Ascending aorta (tissue), 2 donors: ENCODE results near the gene PDLIM4. TPM values are rescaled to one million over a fixed set of nuclear protein-coding genes. Genes with fewer than 3 reads are reported as not detected.

ENCODE experiments used
- DNase-seq, 2 donors: peaks; one replicate each; pipeline ENCODE4 v3.0.0-alpha.2; 2019; ENCODE audit warnings: low spot score in 2 of 2
- H3K27ac ChIP-seq, 2 donors: fragments of 200-600 bp; sonication (generic); one replicate each; pipeline ENCODE4 v1.5.1; 2016 to 2017; ENCODE audit warnings: mild to moderate bottlenecking in 1 of 2
- H3K27me3 ChIP-seq: fragments of 200-600 bp; sonication (generic); one replicate; pipeline ENCODE4 v1.5.1; 2017
- H3K36me3 ChIP-seq, 2 donors: fragments of 200-600 bp; sonication (generic); one replicate each; pipeline ENCODE4 v1.5.1; 2016
- H3K4me1 ChIP-seq, 2 donors: fragments of 200-600 bp; sonication (generic); one replicate each; pipeline ENCODE4 v1.5.1; 2016 to 2017; ENCODE audit warnings: mild to moderate bottlenecking in 1 of 2
- H3K4me3 ChIP-seq, 2 donors: fragments of 200-600 bp; sonication (generic); one replicate each; pipeline ENCODE4 v1.5.1; 2016 to 2017; ENCODE audit warnings: mild to moderate bottlenecking in 1 of 2
- H3K9me3 ChIP-seq, 2 donors: fragments of 200-600 bp; sonication (generic); one replicate each; pipeline ENCODE4 v1.5.1; 2016
- intact Hi-C: fragments of 100-400 bp; cut with DNase I; formaldehyde crosslinking; loops from one replicate; pipeline ENCODE4 v1.15.1; 2023
- total RNA-seq: library from RNA; depleted of rRNA; stranded (reverse); fragments of >200 nt; gene quantifications from one replicate; pipeline ENCODE4 v1.1.0, GENCODE V29; 2016
- TF ChIP-seq, protein P1 (sequence below), 3 experiments: fragments of 200-600 bp in 2 of 3; fragments of 450-650 bp in 1 of 3; sonication (generic) in 2 of 3; IDR thresholded peaks; one replicate each; pipeline ENCODE4 v1.5.1; 2016 to 2019; ENCODE audit warnings: antibody characterized with exemption in 3 of 3, mild to moderate bottlenecking in 1 of 3, moderate library complexity in 1 of 3

PDLIM4 gene
- total RNA-seq, 1 donor from 2014 or later: 49.1 TPM

DNA sequence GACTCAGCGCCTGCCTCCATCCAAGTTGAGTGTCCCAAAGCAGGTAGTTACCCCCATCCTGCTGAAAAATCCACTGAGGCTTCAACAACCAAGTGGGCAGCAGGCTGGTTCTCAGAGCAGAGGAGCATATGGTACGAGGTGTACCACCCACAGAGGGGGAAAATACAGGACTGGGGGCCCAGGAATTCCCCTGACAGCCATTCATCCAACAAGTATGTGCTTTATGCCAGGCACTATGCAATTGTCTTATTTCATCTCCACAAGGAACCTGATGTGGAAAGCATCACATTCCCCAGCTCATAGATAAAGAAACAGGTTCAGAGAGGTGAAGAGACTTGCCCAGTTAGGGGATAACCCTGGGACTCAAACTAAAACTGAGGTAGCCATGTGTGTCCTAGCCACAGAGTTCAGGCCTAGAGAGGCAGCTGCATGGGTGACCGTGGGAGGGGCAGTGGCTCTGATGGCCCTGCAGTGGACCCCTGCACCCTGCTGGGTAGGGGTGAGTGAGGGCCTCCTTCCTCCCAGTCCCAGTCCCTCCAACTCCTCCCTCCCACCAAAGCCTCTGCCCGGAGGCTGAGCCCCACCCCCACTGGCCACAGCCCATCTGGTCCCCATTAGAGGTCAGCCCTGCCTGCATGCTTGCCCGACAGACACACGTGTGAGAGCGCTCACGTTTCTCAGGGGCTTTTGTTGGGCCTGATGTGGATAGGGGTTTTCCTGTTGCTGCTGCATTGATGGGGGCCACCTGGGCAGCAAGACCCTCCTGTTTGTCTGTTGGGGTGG lies 11.5 kb downstream of the PDLIM4 start:
- Histone ChIP-seq H3K4me3 (no peak overlapping the region), H3K9me3 (no peaks in the 10 kb centered on the region), H3K27me3 (no peaks in the 10 kb centered on the region), H3K36me3 (peaks cover 21 to 45% of the 10 kb centered on the region in 2 donors), H3K27ac (peak overlapping the region; percentile 94 to 98), H3K4me1 (peaks cover 9 to 24% of the 10 kb centered on the region in 2 donors)
- peak in 1 of 2 donors; percentile 59 for DNase-seq
- intact Hi-C loops: loop anchor here (5.0 kb wide), 1 partner anchor 98 kb away; the partner anchor contains the start of gene SLC22A5
- TF ChIP-seq, protein P1, sequence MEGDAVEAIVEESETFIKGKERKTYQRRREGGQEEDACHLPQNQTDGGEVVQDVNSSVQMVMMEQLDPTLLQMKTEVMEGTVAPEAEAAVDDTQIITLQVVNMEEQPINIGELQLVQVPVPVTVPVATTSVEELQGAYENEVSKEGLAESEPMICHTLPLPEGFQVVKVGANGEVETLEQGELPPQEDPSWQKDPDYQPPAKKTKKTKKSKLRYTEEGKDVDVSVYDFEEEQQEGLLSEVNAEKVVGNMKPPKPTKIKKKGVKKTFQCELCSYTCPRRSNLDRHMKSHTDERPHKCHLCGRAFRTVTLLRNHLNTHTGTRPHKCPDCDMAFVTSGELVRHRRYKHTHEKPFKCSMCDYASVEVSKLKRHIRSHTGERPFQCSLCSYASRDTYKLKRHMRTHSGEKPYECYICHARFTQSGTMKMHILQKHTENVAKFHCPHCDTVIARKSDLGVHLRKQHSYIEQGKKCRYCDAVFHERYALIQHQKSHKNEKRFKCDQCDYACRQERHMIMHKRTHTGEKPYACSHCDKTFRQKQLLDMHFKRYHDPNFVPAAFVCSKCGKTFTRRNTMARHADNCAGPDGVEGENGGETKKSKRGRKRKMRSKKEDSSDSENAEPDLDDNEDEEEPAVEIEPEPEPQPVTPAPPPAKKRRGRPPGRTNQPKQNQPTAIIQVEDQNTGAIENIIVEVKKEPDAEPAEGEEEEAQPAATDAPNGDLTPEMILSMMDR (IDR thresholded peaks at IDR 0.05): no peak

DNA sequence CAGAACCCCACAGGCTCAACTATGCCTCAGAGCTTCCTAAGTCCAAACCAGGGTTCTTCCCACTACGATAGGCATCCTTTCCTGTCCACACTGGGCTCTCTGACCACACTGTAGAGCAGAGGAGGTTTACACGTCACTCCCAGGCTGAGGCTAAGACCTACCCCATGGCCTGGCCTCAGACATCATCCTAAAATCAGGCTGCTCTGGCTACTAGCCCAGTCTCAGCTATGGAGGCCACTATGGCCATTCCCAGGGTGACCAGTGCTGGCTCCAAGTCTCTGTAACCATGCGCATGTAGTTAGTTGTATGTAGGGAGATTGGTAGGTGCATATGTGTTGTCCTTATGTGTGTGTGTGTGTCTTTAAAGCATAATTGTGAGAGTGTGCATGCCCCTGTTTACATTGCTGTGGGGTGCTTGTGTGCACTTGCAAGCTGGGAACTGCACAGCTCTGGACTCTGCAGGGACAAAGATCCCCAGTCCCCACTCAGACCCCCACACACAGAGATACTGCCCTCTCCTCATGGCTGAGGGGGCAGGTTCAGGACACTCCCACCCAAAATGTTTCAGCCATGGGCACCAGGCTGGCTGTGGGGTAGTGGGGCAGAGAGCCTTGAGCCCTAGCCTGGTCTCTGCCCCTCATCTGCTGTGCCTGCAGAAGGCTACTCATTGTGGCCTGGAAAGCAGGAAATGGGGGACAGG lies 12.3 kb downstream of the PDLIM4 start:
- DNase-seq: peak in 1 of 2 donors; percentile 38
- Histone ChIP-seq H3K4me1 (peaks cover 7 to 16% of the 10 kb centered on the region in 2 donors), H3K36me3 (peaks cover 21 to 43% of the 10 kb centered on the region in 2 donors), H3K9me3 (no peaks in the 10 kb centered on the region), H3K27me3 (no peaks in the 10 kb centered on the region), H3K27ac (peak overlapping the region in 1 of 2 donors; percentile 98), H3K4me3 (no peak overlapping the region)
- intact Hi-C loops: loop anchor here (5.0 kb wide), 1 partner anchor 98 kb away; the partner anchor contains the start of gene SLC22A5
- TF ChIP-seq, protein P1 (IDR thresholded peaks at IDR 0.05): no peak

DNA sequence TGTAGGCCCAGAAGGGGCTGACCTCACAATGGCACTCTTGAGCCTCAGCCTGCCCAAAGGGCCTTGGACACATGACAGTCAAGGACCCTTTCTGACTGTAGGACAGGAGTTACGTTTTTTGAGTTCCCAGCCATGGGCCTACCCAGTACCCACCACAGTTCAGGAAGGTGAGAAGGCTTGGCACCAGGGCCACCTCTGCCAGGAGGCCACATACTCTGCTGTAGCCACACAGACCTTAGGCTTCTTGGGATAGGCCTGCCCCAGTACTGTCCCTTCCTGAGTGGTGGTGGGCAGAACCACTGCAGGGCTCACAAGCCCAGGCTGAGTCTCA lies 12.8 kb downstream of the PDLIM4 start:
- Histone ChIP-seq H3K4me3 (no peak overlapping the region), H3K4me1 (peaks cover 2 to 11% of the 10 kb centered on the region in 2 donors), H3K9me3 (no peaks in the 10 kb centered on the region), H3K36me3 (peaks cover 21 to 41% of the 10 kb centered on the region in 2 donors), H3K27ac (no peak overlapping the region), H3K27me3 (no peaks in the 10 kb centered on the region)
- TF ChIP-seq, protein P1 (IDR thresholded peaks at IDR 0.05): no peak
- intact Hi-C loops: no loop called here
- DNase-seq: peak in 1 of 2 donors; percentile 40

DNA sequence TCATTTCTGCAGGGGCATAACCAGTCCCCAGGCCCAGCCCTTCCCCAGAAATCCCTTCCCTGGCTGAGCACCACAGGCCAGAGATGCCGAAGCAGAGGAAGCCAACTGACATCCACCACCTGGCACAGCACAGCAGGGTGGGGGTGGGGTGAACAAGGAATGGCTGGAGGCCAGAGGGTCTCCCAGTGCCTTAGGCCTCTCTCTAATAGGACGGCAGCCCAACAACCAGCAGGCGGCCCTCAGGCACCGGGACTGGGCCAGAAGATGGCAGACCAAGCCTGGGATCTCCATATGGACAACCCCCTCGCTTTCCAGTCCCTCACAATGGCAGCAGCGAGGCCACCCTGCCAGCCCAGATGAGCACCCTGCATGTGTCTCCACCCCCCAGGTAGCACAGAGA lies 13.2 kb downstream of the PDLIM4 start:
- TF ChIP-seq, protein P1 (IDR thresholded peaks at IDR 0.05): no peak
- intact Hi-C loops: no loop called here
- Histone ChIP-seq H3K4me1 (peaks cover 0 to 8% of the 10 kb centered on the region in 2 donors), H3K27me3 (no peaks in the 10 kb centered on the region), H3K4me3 (no peak overlapping the region), H3K36me3 (peaks cover 21 to 41% of the 10 kb centered on the region in 2 donors), H3K27ac (no peak overlapping the region), H3K9me3 (no peaks in the 10 kb centered on the region)
- DNase-seq: peak in 1 of 2 donors; percentile 57

DNA sequence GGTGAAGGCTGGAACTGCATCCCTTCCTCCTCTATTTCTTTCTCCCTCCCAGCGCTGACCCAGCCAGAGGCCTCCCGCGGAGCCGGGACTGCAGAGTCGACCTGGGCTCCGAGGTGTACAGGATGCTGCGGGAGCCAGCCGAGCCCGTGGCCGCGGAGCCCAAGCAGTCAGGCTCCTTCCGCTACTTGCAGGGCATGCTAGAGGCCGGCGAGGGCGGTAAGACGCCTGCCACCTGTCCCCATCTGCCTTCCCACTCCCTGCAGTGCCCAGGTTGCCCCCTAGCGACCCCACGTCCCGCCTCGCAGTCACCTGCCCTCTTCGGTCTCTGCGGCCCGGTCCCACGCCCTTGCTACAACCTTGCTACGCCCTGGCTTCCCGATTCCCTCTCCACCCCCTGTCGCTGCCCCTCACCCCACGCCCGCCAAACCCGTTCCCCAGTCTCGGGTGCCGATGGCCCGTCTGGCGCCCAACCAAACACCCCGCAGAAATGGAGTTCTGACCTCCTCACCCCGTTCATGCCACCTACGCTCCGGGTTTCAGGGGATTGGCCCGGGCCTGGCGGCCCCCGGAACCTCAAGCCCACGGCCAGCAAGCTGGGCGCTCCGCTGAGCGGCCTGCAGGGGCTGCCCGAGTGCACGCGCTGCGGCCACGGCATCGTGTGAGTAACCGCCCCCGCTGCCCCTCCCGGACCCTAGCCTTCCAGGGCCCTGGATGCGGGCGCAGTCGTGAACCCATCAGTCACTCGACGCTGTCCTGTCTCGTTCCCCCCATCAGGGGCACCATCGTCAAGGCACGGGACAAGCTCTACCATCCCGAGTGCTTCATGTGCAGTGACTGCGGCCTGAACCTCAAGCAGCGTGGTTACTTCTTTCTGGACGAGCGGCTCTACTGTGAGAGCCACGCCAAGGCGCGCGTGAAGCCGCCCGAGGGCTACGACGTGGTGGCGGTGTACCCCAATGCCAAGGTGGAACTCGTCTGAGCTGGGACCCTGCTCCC lies 14.1 kb downstream of the PDLIM4 start:
- DNase-seq: peak in 1 of 2 donors; percentile 65
- peaks cover 0 to 2% of the 10 kb centered on the region in 2 donors for H3K4me1 ChIP-seq
- H3K36me3 ChIP-seq: peaks cover 20 to 41% of the 10 kb centered on the region in 2 donors

More for the DNA sequence above, 14.1 kb downstream of the PDLIM4 start:
- no peak overlapping the region for H3K4me3 ChIP-seq
- H3K27me3 ChIP-seq: no peaks in the 10 kb centered on the region
- H3K9me3 ChIP-seq: no peaks in the 10 kb centered on the region
- no peak overlapping the region for H3K27ac ChIP-seq
- intact Hi-C loops: loop anchor here (2.0 kb wide), 1 partner anchor 21 kb away; no protein-coding TSS in a partner anchor
- TF ChIP-seq, protein P1 (IDR thresholded peaks at IDR 0.05): no peak
